Suprapubic skin (tissue), 4 donors: ENCODE data around the gene MAST2.

Experiments used
- CTCF ChIP-seq, 2 donors: fragments of 200-600 bp in 1 of 2; fragments of 450-650 bp in 1 of 2; sonication (generic) in 1 of 2; IDR thresholded peaks; one replicate each; pipeline ENCODE4 v1.5.1; 2016 to 2019; ENCODE audit warnings: antibody characterized with exemption in 2 of 2, mild to moderate bottlenecking in 1 of 2, moderate library complexity in 1 of 2
- EP300 ChIP-seq: sonication (generic); formaldehyde crosslinking; IDR thresholded peaks from one replicate; pipeline ENCODE4 v1.6.1; 2017; ENCODE audit warnings: antibody characterized with exemption
- POLR2A ChIP-seq, 2 donors: fragments of 450-650 bp; IDR thresholded peaks; one replicate each; pipeline ENCODE4 v1.6.1; 2017; ENCODE audit warnings: antibody characterized with exemption in 2 of 2, mild to moderate bottlenecking in 2 of 2, moderate library complexity in 2 of 2
- POLR2AphosphoS5 ChIP-seq, 3 donors: sonication (generic); formaldehyde crosslinking; IDR thresholded peaks; one replicate each; pipeline ENCODE4 v1.6.1; 2017; ENCODE audit warnings: antibody characterized with exemption in 3 of 3

GRCh38 chr1:45857101-45857700 lies 53.8 kb downstream of the MAST2 start:
- no peak for TF ChIP-seq CTCF (IDR thresholded peaks at IDR 0.05)
- no peak for TF ChIP-seq POLR2AphosphoS5 (IDR thresholded peaks at IDR 0.05)
- no peak for TF ChIP-seq EP300
- TF ChIP-seq POLR2A (IDR thresholded peaks at IDR 0.05): no peak
